ENCODE data around the gene ANKUB1. TPM values are rescaled to one million over a fixed set of nuclear protein-coding genes. Genes with fewer than 3 reads are reported as not detected.

Gene ANKUB1
- total and polyA plus RNA-seq, 9 of the 15 experiments (the other 6 are each of a cell fraction or from before 2014, with no cell fraction given): not detected

DNA sequence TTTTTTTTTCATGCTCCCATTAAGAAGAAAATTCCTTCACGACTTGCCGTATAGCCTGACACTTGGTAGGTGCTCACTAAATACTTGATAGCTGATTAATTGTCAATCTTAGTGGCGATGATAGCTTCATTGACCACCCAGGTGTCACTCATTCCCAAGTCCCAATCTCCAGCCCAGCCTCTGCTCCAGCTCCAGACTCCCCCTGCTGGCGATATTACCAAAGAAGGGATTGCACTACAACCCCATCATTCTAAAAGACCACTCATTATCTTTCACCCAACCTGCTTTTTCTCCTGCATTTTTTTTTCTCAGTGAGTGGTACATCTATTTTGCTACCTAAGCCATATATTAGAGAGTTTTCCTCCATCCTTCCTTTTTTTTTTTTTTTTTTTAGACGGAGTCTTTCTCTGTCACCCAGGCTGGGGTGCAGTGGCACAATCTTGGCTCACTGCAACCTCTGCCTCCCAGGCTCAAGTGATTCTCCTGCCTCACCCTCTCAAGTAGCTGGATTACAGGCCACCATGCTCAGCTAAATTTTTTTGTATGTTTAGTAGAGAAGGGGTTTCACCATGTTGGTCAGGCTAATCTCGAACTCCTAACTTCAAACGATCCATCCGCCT is 20.6 kb downstream of the ANKUB1 start (continued):
- TF ChIP-seq, protein P1, sequence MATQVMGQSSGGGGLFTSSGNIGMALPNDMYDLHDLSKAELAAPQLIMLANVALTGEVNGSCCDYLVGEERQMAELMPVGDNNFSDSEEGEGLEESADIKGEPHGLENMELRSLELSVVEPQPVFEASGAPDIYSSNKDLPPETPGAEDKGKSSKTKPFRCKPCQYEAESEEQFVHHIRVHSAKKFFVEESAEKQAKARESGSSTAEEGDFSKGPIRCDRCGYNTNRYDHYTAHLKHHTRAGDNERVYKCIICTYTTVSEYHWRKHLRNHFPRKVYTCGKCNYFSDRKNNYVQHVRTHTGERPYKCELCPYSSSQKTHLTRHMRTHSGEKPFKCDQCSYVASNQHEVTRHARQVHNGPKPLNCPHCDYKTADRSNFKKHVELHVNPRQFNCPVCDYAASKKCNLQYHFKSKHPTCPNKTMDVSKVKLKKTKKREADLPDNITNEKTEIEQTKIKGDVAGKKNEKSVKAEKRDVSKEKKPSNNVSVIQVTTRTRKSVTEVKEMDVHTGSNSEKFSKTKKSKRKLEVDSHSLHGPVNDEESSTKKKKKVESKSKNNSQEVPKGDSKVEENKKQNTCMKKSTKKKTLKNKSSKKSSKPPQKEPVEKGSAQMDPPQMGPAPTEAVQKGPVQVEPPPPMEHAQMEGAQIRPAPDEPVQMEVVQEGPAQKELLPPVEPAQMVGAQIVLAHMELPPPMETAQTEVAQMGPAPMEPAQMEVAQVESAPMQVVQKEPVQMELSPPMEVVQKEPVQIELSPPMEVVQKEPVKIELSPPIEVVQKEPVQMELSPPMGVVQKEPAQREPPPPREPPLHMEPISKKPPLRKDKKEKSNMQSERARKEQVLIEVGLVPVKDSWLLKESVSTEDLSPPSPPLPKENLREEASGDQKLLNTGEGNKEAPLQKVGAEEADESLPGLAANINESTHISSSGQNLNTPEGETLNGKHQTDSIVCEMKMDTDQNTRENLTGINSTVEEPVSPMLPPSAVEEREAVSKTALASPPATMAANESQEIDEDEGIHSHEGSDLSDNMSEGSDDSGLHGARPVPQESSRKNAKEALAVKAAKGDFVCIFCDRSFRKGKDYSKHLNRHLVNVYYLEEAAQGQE (IDR thresholded peaks at IDR 0.05; ENCODE audit: borderline replicate concordance): peak; percentile 36; the same call in 1 of the 2 replicates
- TF ChIP-seq, protein P1 (CRISPR knock-in tag; IDR thresholded peaks at IDR 0.05; ENCODE audit: low read depth): no peak
- peak; percentile 52 to 66; a peak in 3 of 4 replicates for TF ChIP-seq RAD21 (CRISPR knock-in tag; conservative IDR thresholded peaks at IDR 0.05 in 1 of 2, IDR thresholded peaks at IDR 0.05 in 1 of 2)
- no peak for TF ChIP-seq ZNF584 (CRISPR knock-in tag; IDR thresholded peaks at IDR 0.05; ENCODE audit: low read depth)
- peak; percentile 60 for TF ChIP-seq SMC3 (conservative IDR thresholded peaks at IDR 0.05; ENCODE audit: insufficient read depth, low read depth, low read length)
- no peak for TF ChIP-seq BACH1 (tag; IDR thresholded peaks at IDR 0.05)
- TF ChIP-seq, protein P2, sequence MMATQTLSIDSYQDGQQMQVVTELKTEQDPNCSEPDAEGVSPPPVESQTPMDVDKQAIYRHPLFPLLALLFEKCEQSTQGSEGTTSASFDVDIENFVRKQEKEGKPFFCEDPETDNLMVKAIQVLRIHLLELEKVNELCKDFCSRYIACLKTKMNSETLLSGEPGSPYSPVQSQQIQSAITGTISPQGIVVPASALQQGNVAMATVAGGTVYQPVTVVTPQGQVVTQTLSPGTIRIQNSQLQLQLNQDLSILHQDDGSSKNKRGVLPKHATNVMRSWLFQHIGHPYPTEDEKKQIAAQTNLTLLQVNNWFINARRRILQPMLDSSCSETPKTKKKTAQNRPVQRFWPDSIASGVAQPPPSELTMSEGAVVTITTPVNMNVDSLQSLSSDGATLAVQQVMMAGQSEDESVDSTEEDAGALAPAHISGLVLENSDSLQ (IDR thresholded peaks at IDR 0.05): peak; percentile 79
- TF ChIP-seq, protein P3, sequence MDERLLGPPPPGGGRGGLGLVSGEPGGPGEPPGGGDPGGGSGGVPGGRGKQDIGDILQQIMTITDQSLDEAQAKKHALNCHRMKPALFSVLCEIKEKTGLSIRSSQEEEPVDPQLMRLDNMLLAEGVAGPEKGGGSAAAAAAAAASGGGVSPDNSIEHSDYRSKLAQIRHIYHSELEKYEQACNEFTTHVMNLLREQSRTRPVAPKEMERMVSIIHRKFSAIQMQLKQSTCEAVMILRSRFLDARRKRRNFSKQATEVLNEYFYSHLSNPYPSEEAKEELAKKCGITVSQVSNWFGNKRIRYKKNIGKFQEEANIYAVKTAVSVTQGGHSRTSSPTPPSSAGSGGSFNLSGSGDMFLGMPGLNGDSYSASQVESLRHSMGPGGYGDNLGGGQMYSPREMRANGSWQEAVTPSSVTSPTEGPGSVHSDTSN (CRISPR knock-in tag; IDR thresholded peaks at IDR 0.05; ENCODE audit: low read depth): no peak
- TF ChIP-seq, protein P3 (tag; conservative IDR thresholded peaks at IDR 0.05; ENCODE audit: low read depth): peak; percentile 42; the same call in 1 of the 2 replicates
